ENCODE data around the gene BRSK2. TPM values are rescaled to one million over a fixed set of nuclear protein-coding genes. Genes with fewer than 3 reads are reported as not detected.

BRSK2 gene
- total and polyA plus RNA-seq, 2 experiments from 2014 or later: 4.7 to 13.6 TPM

DNA sequence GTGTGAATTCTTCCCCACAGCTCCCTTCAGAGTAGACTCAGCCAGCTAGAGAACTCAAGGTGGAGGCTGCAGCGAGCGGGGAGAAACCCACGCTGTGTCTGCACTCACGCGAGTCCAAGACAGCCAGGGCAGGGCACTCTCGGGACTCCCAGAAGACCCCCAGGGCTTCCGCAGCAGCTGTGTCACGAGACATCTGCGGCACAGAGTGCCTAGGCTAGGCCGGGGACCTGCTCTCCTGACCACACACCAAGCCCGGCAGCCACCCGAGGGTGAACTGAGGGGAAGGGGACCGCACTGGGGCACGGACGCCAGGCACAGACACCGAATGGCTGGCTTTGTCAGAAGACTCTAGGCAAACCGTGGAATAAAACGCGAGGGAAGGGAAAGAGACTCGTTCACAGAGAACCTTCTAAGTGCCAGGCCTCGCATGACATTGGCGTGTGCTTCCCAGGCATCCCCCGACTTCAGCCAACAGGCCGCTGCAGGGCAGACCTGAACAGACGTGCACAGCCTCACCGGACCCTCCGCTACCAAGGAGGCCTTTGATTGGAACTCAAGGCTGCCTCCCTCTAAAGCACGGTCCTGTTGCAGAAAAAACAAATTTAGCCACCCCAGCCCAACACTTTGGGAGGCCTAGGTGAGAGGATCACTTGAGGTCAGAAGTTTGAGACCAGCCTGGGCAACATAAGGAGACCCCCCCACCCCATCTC lies 115.0 kb downstream of the BRSK2 start:
- Histone ChIP-seq H2AFZ (no peak overlapping the region), H3K9me3 (ENCODE audit: low read depth) (no peaks in the 10 kb centered on the region), H3K4me2 (no peak overlapping the region), H3K27ac (no peak overlapping the region), H3K4me3 (no peak overlapping the region), H3K79me2 (peaks cover 61% of the 10 kb centered on the region), H3K36me3 (replicated peaks; ENCODE audit: insufficient read depth, low read depth) (no peaks in the 10 kb centered on the region), H3K27me3 (no peaks in the 10 kb centered on the region), H3K4me1 (ENCODE audit: insufficient read depth) (peaks cover 6% of the 10 kb centered on the region), H3K9me2 (replicated peaks; ENCODE audit: insufficient read depth) (no peaks in the 10 kb centered on the region), H4K20me1 (ENCODE audit: insufficient read depth, poor library complexity, severe bottlenecking) (peaks cover 66% of the 10 kb centered on the region)
- no peak for DNase-seq (ENCODE audit: low spot score)
- 96% methylated on average over 28 of the region's 28 CpGs for WGBS (ENCODE audit: low lambda C conversion rate, missing lambda C conversion rate)
- TF ChIP-seq EZH2 (IDR thresholded peaks at IDR 0.05; ENCODE audit: borderline replicate concordance) (no peak), EZH2phosphoT487 (IDR thresholded peaks at IDR 0.05; ENCODE audit: low read depth, severe bottlenecking, unreplicated experiment) (no peak)
- TF ChIP-seq, protein P1, sequence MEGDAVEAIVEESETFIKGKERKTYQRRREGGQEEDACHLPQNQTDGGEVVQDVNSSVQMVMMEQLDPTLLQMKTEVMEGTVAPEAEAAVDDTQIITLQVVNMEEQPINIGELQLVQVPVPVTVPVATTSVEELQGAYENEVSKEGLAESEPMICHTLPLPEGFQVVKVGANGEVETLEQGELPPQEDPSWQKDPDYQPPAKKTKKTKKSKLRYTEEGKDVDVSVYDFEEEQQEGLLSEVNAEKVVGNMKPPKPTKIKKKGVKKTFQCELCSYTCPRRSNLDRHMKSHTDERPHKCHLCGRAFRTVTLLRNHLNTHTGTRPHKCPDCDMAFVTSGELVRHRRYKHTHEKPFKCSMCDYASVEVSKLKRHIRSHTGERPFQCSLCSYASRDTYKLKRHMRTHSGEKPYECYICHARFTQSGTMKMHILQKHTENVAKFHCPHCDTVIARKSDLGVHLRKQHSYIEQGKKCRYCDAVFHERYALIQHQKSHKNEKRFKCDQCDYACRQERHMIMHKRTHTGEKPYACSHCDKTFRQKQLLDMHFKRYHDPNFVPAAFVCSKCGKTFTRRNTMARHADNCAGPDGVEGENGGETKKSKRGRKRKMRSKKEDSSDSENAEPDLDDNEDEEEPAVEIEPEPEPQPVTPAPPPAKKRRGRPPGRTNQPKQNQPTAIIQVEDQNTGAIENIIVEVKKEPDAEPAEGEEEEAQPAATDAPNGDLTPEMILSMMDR (IDR thresholded peaks at IDR 0.05; ENCODE audit: poor library complexity): no peak

DNA sequence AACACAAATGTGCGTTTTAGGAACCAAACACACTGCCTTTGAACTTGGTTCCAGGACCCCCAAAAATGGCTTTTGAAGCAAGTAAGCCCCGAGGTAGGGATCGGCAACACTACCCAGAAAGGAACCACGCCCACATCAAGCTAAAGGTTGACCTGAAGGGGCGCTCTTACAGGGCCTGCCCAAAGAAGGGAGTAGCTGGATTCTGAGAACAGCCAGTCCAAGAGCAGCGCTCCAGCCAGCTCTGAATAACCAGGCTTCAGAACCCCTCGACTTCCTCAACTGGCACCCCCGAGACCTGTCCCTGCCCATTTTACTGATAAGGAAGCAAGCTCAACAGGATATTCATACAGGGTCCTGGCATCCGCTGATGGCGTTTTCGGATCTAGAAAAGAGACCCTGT lies 115.7 kb downstream of the BRSK2 start:
- no peak overlapping the region for H2AFZ ChIP-seq
- H3K27ac ChIP-seq: no peak overlapping the region
- H3K27me3 ChIP-seq: no peaks in the 10 kb centered on the region
- peaks cover 59% of the 10 kb centered on the region for H4K20me1 ChIP-seq (ENCODE audit: insufficient read depth, poor library complexity, severe bottlenecking)
- DNase-seq (ENCODE audit: low spot score): no peak
- no peaks in the 10 kb centered on the region for H3K9me3 ChIP-seq (ENCODE audit: low read depth)
- H3K4me2 ChIP-seq: no peak overlapping the region
- H3K36me3 ChIP-seq (replicated peaks; ENCODE audit: insufficient read depth, low read depth): no peaks in the 10 kb centered on the region
- H3K9me2 ChIP-seq (replicated peaks; ENCODE audit: insufficient read depth): no peaks in the 10 kb centered on the region
- peaks cover 59% of the 10 kb centered on the region for H3K79me2 ChIP-seq
- no peak for TF ChIP-seq EZH2phosphoT487 (IDR thresholded peaks at IDR 0.05; ENCODE audit: low read depth, severe bottlenecking, unreplicated experiment)
- no peak for TF ChIP-seq EZH2 (IDR thresholded peaks at IDR 0.05; ENCODE audit: borderline replicate concordance)
- TF ChIP-seq, protein P1 (IDR thresholded peaks at IDR 0.05; ENCODE audit: poor library complexity): no peak
- peaks cover 6% of the 10 kb centered on the region for H3K4me1 ChIP-seq (ENCODE audit: insufficient read depth)
- WGBS (ENCODE audit: low lambda C conversion rate, missing lambda C conversion rate): 87% methylated on average over 11 of the region's 11 CpGs
- H3K4me3 ChIP-seq: no peak overlapping the region

DNA sequence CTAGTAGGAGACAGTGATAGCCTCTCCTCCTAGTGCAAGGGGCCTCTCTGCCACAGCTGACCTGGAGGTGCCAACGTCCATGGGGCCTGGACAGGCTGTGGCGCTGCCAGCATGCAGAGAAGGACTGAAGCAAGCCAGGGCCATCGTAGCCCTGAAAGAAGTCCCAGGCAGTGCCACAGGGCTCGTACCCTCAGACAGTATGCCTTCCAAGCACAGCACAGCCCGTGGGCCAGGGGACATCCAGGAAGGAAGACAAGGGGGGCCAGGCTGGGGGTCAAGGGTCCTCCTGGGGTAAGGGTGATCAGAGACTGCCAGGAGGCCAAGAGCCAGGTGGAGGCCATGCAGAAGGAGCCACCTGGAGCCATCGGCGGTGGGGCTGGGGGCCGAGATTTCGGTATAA lies 117.2 kb downstream of the BRSK2 start:
- peaks cover 65% of the 10 kb centered on the region for H3K79me2 ChIP-seq
- no peak for DNase-seq (ENCODE audit: low spot score)
- H2AFZ ChIP-seq: no peak overlapping the region
- peaks cover 65% of the 10 kb centered on the region for H4K20me1 ChIP-seq (ENCODE audit: insufficient read depth, poor library complexity, severe bottlenecking)
- H3K4me2 ChIP-seq: no peak overlapping the region
- 93% methylated on average over 9 of the region's 9 CpGs for WGBS (ENCODE audit: low lambda C conversion rate, missing lambda C conversion rate)
- H3K9me3 ChIP-seq (ENCODE audit: low read depth): no peaks in the 10 kb centered on the region
- no peaks in the 10 kb centered on the region for H3K27me3 ChIP-seq
- no peaks in the 10 kb centered on the region for H3K36me3 ChIP-seq (replicated peaks; ENCODE audit: insufficient read depth, low read depth)
- no peaks in the 10 kb centered on the region for H3K9me2 ChIP-seq (replicated peaks; ENCODE audit: insufficient read depth)
- H3K27ac ChIP-seq: no peak overlapping the region
- peaks cover 6% of the 10 kb centered on the region for H3K4me1 ChIP-seq (ENCODE audit: insufficient read depth)
- TF ChIP-seq, protein P1 (IDR thresholded peaks at IDR 0.05; ENCODE audit: poor library complexity): no peak
- TF ChIP-seq EZH2 (IDR thresholded peaks at IDR 0.05; ENCODE audit: borderline replicate concordance) (no peak), EZH2phosphoT487 (IDR thresholded peaks at IDR 0.05; ENCODE audit: low read depth, severe bottlenecking, unreplicated experiment) (no peak)
- no peak overlapping the region for H3K4me3 ChIP-seq
